Activated naive CD4-positive, alpha-beta T cell treated with anti-CD3 and anti-CD28 coated beads for 36 hours (primary cell): Measurements from ENCODE around the gene LACTBL1. TPM values are rescaled to one million over a fixed set of nuclear protein-coding genes. Genes with fewer than 3 reads are reported as not detected.
"Not testable (repeated sequence)": the region's sequence is repeated elsewhere in the genome, so short reads cannot be mapped to it uniquely, and the experiment has no call there.

ENCODE experiments used
- CTCF ChIA-PET: fragments of 350-600 bp; sonication (Branson Sonifier 250); formaldehyde crosslinking; loops from one replicate; lab custom pipeline; 2021; ENCODE audit warnings: antibody characterized with exemption; lab: Charles Lee
- DNase-seq: peaks from one replicate; pipeline ENCODE4 v3.0.0-alpha.2; 2020
- H3K27ac Mint-ChIP-seq: one replicate; pipeline ENCODE4 v1.8.0; 2021; ENCODE audit warnings: mild to moderate bottlenecking, mixed read lengths
- H3K27me3 Mint-ChIP-seq: one replicate; pipeline ENCODE4 v1.8.0; 2021; ENCODE audit warnings: low read depth, mixed read lengths
- H3K36me3 Mint-ChIP-seq: one replicate; pipeline ENCODE4 v1.8.0; 2021; ENCODE audit warnings: low read depth, mixed read lengths
- H3K4me1 Mint-ChIP-seq: one replicate; pipeline ENCODE4 v1.8.0; 2021; ENCODE audit warnings: low read depth, mixed read lengths
- H3K4me3 Mint-ChIP-seq: one replicate; pipeline ENCODE4 v1.8.0; 2021; ENCODE audit warnings: mild to moderate bottlenecking, moderate library complexity, mixed read lengths
- H3K9me3 Mint-ChIP-seq: one replicate; pipeline ENCODE4 v1.8.0; 2021; ENCODE audit warnings: mixed read lengths
- intact Hi-C: fragments of 100-400 bp; cut with micrococcal nuclease; formaldehyde crosslinking; loops from one replicate; pipeline ENCODE4 v1.15.1; 2023
- total RNA-seq, 2 experiments: library from RNA; stranded (reverse); gene quantifications; one replicate each; pipeline ENCODE4 v1.2.3, GENCODE V29; 2021

Gene LACTBL1
- total RNA-seq, 2 experiments from 2014 or later: not detected

DNA sequence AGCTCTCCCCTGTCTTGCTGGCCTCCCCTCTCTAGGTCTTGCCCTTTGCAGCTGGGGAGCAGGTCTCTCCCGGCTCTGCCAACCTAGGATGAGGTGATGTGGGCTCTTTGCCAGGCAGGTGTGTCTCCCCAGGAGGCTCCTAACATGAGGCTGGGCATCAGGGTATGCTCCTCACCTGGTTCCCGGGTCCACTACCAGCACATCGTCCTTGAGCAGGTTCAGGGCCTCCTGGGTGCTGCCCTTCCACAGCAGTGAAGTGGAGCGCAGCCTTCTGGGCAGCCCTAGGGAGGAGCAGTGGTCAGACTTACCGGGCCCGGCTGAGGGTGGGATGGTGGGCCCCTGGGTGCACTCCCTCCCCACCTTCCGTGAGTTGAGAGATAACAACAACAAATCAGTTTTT lies 17.5 kb downstream of the LACTBL1 start:
- no peak overlapping the region for H3K4me3 Mint-ChIP-seq
- CTCF ChIA-PET: interaction anchor here (0.7 kb wide), 1 partner anchor 343 kb away, joined by 3 read pairs; no protein-coding TSS in a partner anchor
- H3K27me3 Mint-ChIP-seq: peaks cover 15% of the 10 kb centered on the region
- no peak for DNase-seq
- no peaks in the 10 kb centered on the region for H3K4me1 Mint-ChIP-seq
- no peaks in the 10 kb centered on the region for H3K36me3 Mint-ChIP-seq
- intact Hi-C loops: no loop called here
- H3K27ac Mint-ChIP-seq: no peak overlapping the region
- H3K9me3 Mint-ChIP-seq: no peaks in the 10 kb centered on the region

DNA sequence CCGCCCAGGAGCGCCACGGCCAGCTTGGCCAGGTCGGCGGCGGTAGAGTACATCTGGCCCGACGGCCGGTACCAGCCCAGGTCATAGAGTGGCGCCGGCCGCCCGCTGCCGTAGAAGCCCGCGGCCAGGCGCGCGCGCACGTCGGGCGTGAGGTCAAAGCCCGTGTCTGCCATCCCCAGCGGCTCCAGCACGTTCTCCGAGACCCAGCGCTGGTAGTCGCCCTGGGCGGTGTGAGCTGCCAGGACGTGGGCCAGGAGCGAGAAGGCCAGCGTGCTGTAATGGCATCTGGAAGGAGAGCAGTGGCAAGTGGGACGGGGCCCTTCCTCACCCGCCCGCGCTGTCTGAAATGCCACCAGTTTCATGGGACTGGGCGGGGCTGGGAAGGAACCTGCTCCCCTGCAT lies 18.9 kb downstream of the LACTBL1 start:
- no peaks in the 10 kb centered on the region for H3K36me3 Mint-ChIP-seq
- H3K27me3 Mint-ChIP-seq: peaks cover 20% of the 10 kb centered on the region
- no peak for DNase-seq
- intact Hi-C loops: no loop called here
- H3K27ac Mint-ChIP-seq: no peak overlapping the region
- H3K9me3 Mint-ChIP-seq: no peaks in the 10 kb centered on the region
- H3K4me1 Mint-ChIP-seq: no peaks in the 10 kb centered on the region
- CTCF ChIA-PET: no interaction called here
- H3K4me3 Mint-ChIP-seq: no peak overlapping the region

GRCh38 chr1:22953057-22953739 lies 19.5 kb downstream of the LACTBL1 start:
- Mint-ChIP-seq H3K27ac (no peak overlapping the region), H3K4me3 (no peak overlapping the region), H3K27me3 (peaks cover 20% of the 10 kb centered on the region), H3K9me3 (no peaks in the 10 kb centered on the region), H3K36me3 (no peaks in the 10 kb centered on the region), H3K4me1 (no peaks in the 10 kb centered on the region)
- no peak for DNase-seq
- intact Hi-C loops: no loop called here
- CTCF ChIA-PET: no interaction called here

GRCh38 chr1:22952694-22953056 lies 20.0 kb downstream of the LACTBL1 start:
- Mint-ChIP-seq H3K9me3 (no peaks in the 10 kb centered on the region), H3K4me3 (no peak overlapping the region), H3K36me3 (no peaks in the 10 kb centered on the region), H3K27me3 (peaks cover 20% of the 10 kb centered on the region), H3K4me1 (no peaks in the 10 kb centered on the region), H3K27ac (no peak overlapping the region)
- DNase-seq: no peak
- intact Hi-C loops: no loop called here
- CTCF ChIA-PET: no interaction called here

DNA sequence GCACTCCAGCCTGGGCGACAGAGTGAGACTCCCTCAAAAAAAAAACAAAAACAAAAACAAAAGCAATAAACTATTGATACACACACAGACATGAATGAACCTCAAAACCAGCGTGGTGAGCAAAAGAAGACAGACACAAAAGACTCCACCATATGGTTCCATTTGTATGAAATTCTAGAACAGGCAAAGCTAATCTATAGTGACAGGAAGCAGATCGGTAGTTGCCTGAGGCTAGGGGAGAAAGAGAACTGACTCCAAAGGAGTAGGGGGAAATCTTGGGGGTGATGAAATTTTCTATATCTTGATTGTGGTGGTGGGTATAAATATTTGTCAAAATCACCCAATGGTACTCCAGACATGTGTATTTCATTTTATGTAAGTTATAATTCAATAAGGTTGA lies 20.9 kb downstream of the LACTBL1 start:
- Mint-ChIP-seq H3K36me3 (no peaks in the 10 kb centered on the region), H3K4me1 (no peaks in the 10 kb centered on the region)
- CTCF ChIA-PET: no interaction called here

GRCh38 chr1:22949822-22950331 lies 22.8 kb downstream of the LACTBL1 start:
- no peaks in the 10 kb centered on the region for H3K4me1 Mint-ChIP-seq
- no peaks in the 10 kb centered on the region for H3K36me3 Mint-ChIP-seq
- no peak overlapping the region for H3K27ac Mint-ChIP-seq
- no peaks in the 10 kb centered on the region for H3K9me3 Mint-ChIP-seq
- no peak overlapping the region for H3K4me3 Mint-ChIP-seq
- intact Hi-C loops: no loop called here
- no peak for DNase-seq
- H3K27me3 Mint-ChIP-seq: peaks cover 21% of the 10 kb centered on the region
- CTCF ChIA-PET: interaction anchor here (1.0 kb wide), 2 partner anchors 13 to 14 kb away, joined by 3 to 4 read pairs; no protein-coding TSS in a partner anchor

More for the DNA sequence above, 20.9 kb downstream of the LACTBL1 start:
- Mint-ChIP-seq H3K9me3 (no peaks in the 10 kb centered on the region), H3K27me3 (peaks cover 20% of the 10 kb centered on the region), H3K27ac (no peak overlapping the region), H3K4me3 (no peak overlapping the region)
- DNase-seq: no peak
- intact Hi-C loops: no loop called here

DNA sequence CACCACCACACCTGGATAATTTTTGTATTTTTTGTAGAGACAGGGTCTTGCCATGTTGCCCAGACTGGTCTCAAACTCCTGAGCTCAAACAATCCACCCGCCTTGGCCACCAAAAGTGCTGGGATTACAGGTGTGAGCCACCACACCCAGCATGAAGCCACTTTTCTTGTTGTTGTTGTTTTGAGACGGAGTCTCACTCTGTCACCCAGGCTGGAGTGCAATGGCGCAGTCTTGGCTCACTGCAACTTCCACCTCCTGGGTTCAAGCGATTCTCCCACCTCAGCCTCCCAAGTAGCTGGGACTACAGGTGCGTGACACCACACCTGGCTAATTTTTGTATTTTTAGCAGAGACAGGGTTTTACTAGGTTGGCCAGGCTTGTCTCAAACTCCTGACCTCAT lies 27.5 kb downstream of the LACTBL1 start:
- intact Hi-C loops, DNase-seq, H3K27ac Mint-ChIP-seq, H3K4me3 Mint-ChIP-seq, H3K36me3 Mint-ChIP-seq, H3K4me1 Mint-ChIP-seq, CTCF ChIA-PET: not testable (repeated sequence)
- peaks cover 19% of the 10 kb centered on the region for H3K27me3 Mint-ChIP-seq
- H3K9me3 Mint-ChIP-seq: peaks cover 15% of the 10 kb centered on the region

- DNase-seq: no peak
- intact Hi-C loops: no loop called here
- peaks cover 18% of the 10 kb centered on the region for H3K27me3 Mint-ChIP-seq
- H3K36me3 Mint-ChIP-seq: no peaks in the 10 kb centered on the region
- peaks cover 15% of the 10 kb centered on the region for H3K9me3 Mint-ChIP-seq
- CTCF ChIA-PET: no interaction called here
- no peak overlapping the region for H3K4me3 Mint-ChIP-seq
- H3K4me1 Mint-ChIP-seq: no peaks in the 10 kb centered on the region
- no peak overlapping the region for H3K27ac Mint-ChIP-seq
Measured at GRCh38 chr1:22944346-22945055, 28.2 kb downstream of the LACTBL1 start.

- no peaks in the 10 kb centered on the region for H3K4me1 Mint-ChIP-seq
- no peaks in the 10 kb centered on the region for H3K36me3 Mint-ChIP-seq
- no peak overlapping the region for H3K27ac Mint-ChIP-seq
- H3K27me3 Mint-ChIP-seq: peaks cover 17% of the 10 kb centered on the region
- DNase-seq: no peak
- CTCF ChIA-PET: no interaction called here
- peaks cover 15% of the 10 kb centered on the region for H3K9me3 Mint-ChIP-seq
- intact Hi-C loops: no loop called here
- no peak overlapping the region for H3K4me3 Mint-ChIP-seq
Measured at GRCh38 chr1:22941257-22941656, 31.4 kb downstream of the LACTBL1 start.

- Mint-ChIP-seq H3K27ac (no peak overlapping the region), H3K9me3 (peaks cover 13% of the 10 kb centered on the region), H3K36me3 (no peaks in the 10 kb centered on the region), H3K4me3 (no peak overlapping the region), H3K4me1 (no peaks in the 10 kb centered on the region), H3K27me3 (peaks cover 9% of the 10 kb centered on the region)
- no peak for DNase-seq
- intact Hi-C loops: no loop called here
- CTCF ChIA-PET: interaction anchor here (0.7 kb wide), 2 partner anchors 13 to 523 kb away, joined by 3 to 4 read pairs; no protein-coding TSS in a partner anchor
Measured at GRCh38 chr1:22936681-22937080, 36.0 kb downstream of the LACTBL1 start.

- CTCF ChIA-PET: interaction anchor here (1.5 kb wide), 1 partner anchor 27 kb away, joined by 3 read pairs; no protein-coding TSS in a partner anchor
- no peak for DNase-seq
- peaks cover 3% of the 10 kb centered on the region for H3K9me3 Mint-ChIP-seq
- intact Hi-C loops: no loop called here
- H3K4me1 Mint-ChIP-seq: no peaks in the 10 kb centered on the region
- no peaks in the 10 kb centered on the region for H3K36me3 Mint-ChIP-seq
- no peak overlapping the region for H3K4me3 Mint-ChIP-seq
- no peak overlapping the region for H3K27ac Mint-ChIP-seq
- peaks cover 6% of the 10 kb centered on the region for H3K27me3 Mint-ChIP-seq
Measured at GRCh38 chr1:22935433-22935832, 37.2 kb downstream of the LACTBL1 start.

DNA sequence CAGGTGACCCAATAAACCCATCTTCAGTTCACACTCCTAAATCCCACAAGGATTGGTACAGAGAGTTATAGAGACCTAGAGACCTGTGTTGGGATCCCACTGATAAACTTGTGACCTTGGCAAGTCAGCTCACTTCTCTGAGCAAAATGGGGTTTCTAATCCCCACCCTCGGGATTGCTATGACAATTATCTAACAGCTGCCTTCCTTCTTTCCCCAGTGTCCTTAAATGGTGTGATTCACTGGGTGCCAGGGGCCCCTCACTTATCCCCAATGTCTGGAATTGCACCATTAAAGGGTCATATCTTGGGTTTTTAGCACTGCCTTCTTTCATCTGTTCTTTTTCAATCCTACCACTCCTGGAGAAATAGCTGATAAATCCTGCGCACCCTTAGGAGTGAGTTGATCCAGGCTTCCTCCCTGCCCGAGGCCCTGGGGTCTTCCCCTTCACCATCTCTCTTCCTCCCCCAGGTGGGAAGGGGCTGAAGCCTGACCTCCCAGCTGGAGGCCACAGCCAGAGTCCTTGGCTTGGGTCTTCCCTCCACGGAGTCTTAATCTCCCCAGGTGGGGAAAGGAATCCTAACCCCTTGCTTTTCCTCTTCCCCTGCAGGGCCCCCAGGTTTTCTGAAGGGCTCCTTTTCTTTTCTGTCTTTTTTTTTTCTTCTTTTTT lies 39.7 kb downstream of the LACTBL1 start:
- CTCF ChIA-PET: interaction anchor here (0.7 kb wide), 1 partner anchor 12 kb away, joined by 4 read pairs; no protein-coding TSS in a partner anchor
- no peaks in the 10 kb centered on the region for H3K4me1 Mint-ChIP-seq
- H3K27me3 Mint-ChIP-seq: peaks cover 4% of the 10 kb centered on the region
- DNase-seq: no peak
- no peaks in the 10 kb centered on the region for H3K36me3 Mint-ChIP-seq
- intact Hi-C loops: no loop called here
- H3K27ac Mint-ChIP-seq: no peak overlapping the region
- no peak overlapping the region for H3K4me3 Mint-ChIP-seq
- H3K9me3 Mint-ChIP-seq: no peaks in the 10 kb centered on the region
